K562 (cell line): ENCODE measurements around the gene NUP188. TPM values are rescaled to one million over a fixed set of nuclear protein-coding genes. Genes with fewer than 3 reads are reported as not detected.

ENCODE experiments used
- ATAC-seq: fragments of 200-7000 bp; cut with Tn5 transposase; 3 replicates; pipeline ENCODE4 v1.9.1; 2020; ENCODE audit warnings: moderate library complexity
- BruUV-seq: library from RNA; stranded (reverse); fragments of 400-500 nt; replicated peaks from 2 replicates; lab custom pipeline; 2021; lab: Mats Ljungman, UMichigan
- CTCF ChIA-PET: fragments of 300-600 bp; formaldehyde crosslinking; extraction: SDS; loops from one replicate; lab custom pipeline; 2021; ENCODE audit warnings: low intra/inter-chr PET ratio; lab: Yijun Ruan, JAX
- POLR2A ChIA-PET: fragments of 300-600, 350-650 bp; sonication (Branson Sonifier 250); formaldehyde crosslinking; extraction: SDS; loops from one replicate; lab custom pipeline; 2021; ENCODE audit warnings: antibody characterized with exemption, inconsistent platforms; lab: Yijun Ruan, JAX
- DNase-seq, 4 experiments: peaks; one replicate each; pipeline versions ENCODE4 v3.0.0 to v3.0.0-alpha.2; 2011 to 2018; ENCODE audit warnings: low spot score in 3 of 4, mixed read lengths in 3 of 4; ENCODE audit errors: extremely low read depth in 1 of 4
- FAIRE-seq: peaks from 2 replicates; lab custom pipeline; 2011; peaks lifted over from hg19 to GRCh38; lab: Jason Lieb, UNC
- H2AFZ ChIP-seq: 2 replicates; pipeline ENCODE4 v1.6.0; 2011; ENCODE audit warnings: low read depth, low read length, control low read depth, inconsistent platforms
- H3K27ac ChIP-seq: fragments of 200-600 bp; 3 replicates; pipeline ENCODE4 v1.8.0; 2011; ENCODE audit warnings: low read depth, mild to moderate bottlenecking, control low read depth, inconsistent platforms, low read length, moderate library complexity, mixed read lengths; ENCODE audit errors: extremely low read depth
- H3K27me3 ChIP-seq, 2 experiments: fragments of 300-600 bp in 1 of 2; 2 replicates in 1 of 2; 3 replicates in 1 of 2; pipeline versions ENCODE4 v1.6.0 to v1.8.0; 2011; ENCODE audit warnings: inconsistent platforms in 2 of 2, low read length in 2 of 2, mild to moderate bottlenecking in 1 of 2, mixed read lengths in 1 of 2, moderate library complexity in 1 of 2; ENCODE audit not compliant: control insufficient read depth in 2 of 2, insufficient read depth in 2 of 2
- H3K36me3 ChIP-seq: fragments of 300-600 bp; 3 replicates; pipeline ENCODE4 v1.8.0; 2011; ENCODE audit warnings: mild to moderate bottlenecking, low read length, inconsistent platforms; ENCODE audit not compliant: control insufficient read depth, insufficient read depth
- H3K4me1 ChIP-seq, 2 experiments: fragments of 200-600 bp in 1 of 2; replicated peaks in 1 of 2; 2 replicates in 1 of 2; 3 replicates in 1 of 2; pipeline versions ENCODE4 v1.5.1 to v1.8.0; 2011; ENCODE audit warnings: inconsistent platforms in 2 of 2, low read length in 2 of 2, mild to moderate bottlenecking in 1 of 2, mixed read lengths in 1 of 2, moderate library complexity in 1 of 2; ENCODE audit not compliant: control insufficient read depth in 2 of 2, insufficient read depth in 2 of 2
- H3K4me2 ChIP-seq: 2 replicates; pipeline ENCODE4 v1.6.1; 2011; ENCODE audit warnings: low read length, control low read depth, inconsistent platforms, mixed read lengths; ENCODE audit not compliant: insufficient read depth
- H3K4me3 ChIP-seq: fragments of 200-600 bp; sonication (generic), shearing (Covaris generic); 2 replicates; pipeline ENCODE4 v1.5.1; 2016; ENCODE audit warnings: control low read depth, inconsistent platforms
- H3K79me2 ChIP-seq: fragments of 200-600 bp; 3 replicates; pipeline ENCODE4 v1.8.0; 2011; ENCODE audit warnings: low read length, inconsistent platforms; ENCODE audit not compliant: control insufficient read depth, insufficient read depth
- H3K9ac ChIP-seq, 2 experiments: 2 replicates each; pipeline versions ENCODE4 v1.6.0 to v1.6.1; 2011; ENCODE audit warnings: low read depth in 2 of 2, low read length in 2 of 2, control low read depth in 1 of 2, inconsistent platforms in 1 of 2, mild to moderate bottlenecking in 1 of 2, mixed read lengths in 1 of 2; ENCODE audit not compliant: insufficient read depth in 1 of 2
- H3K9me1 ChIP-seq: one replicate; pipeline ENCODE4 v1.6.0; 2011; ENCODE audit warnings: inconsistent platforms, mild to moderate bottlenecking, low read length, moderate library complexity; ENCODE audit not compliant: control insufficient read depth, insufficient read depth
- H3K9me3 ChIP-seq: replicated peaks from 2 replicates; pipeline ENCODE4 v1.5.1; 2011; ENCODE audit warnings: low read depth, low read length, inconsistent platforms; ENCODE audit not compliant: control insufficient read depth, insufficient read depth
- H4K20me1 ChIP-seq: replicated peaks from 2 replicates; pipeline ENCODE4 v1.6.1; 2011; ENCODE audit warnings: low read length, inconsistent platforms, mixed read lengths; ENCODE audit not compliant: control insufficient read depth, insufficient read depth
- CEBPB ChIP-seq: fragments of 450-650 bp; IDR thresholded peaks from 2 replicates; pipeline ENCODE4 v1.6.1; 2016; ENCODE audit warnings: missing genetic modification characterization, missing compliant biosample characterization
- ELF1 ChIP-seq: fragments of 200-800 bp; sonication (Bioruptor generic); IDR thresholded peaks from 2 replicates; pipeline ENCODE4 v1.6.1; 2016; ENCODE audit warnings: missing genetic modification characterization, missing compliant biosample characterization
- HES1 ChIP-seq: fragments of 450-650 bp; IDR thresholded peaks from 2 replicates; pipeline ENCODE4 v1.6.1; 2016; ENCODE audit warnings: low read depth, mild to moderate bottlenecking, moderate library complexity
- HNRNPL ChIP-seq: fragments of 200-400 bp; formaldehyde crosslinking; IDR thresholded peaks from 2 replicates; pipeline ENCODE4 v1.6.1; 2017; ENCODE audit warnings: low read depth, mild to moderate bottlenecking, low read length
- HOXB6 ChIP-seq: fragments of 250-450 bp; sonication (Bioruptor Pico); IDR thresholded peaks from 2 replicates; pipeline ENCODE4 v1.5.1; 2022; ENCODE audit warnings: mild to moderate bottlenecking, borderline replicate concordance
- MYBL2 ChIP-seq, 2 experiments: fragments of 450-650 bp in 1 of 2; sonication (generic) in 1 of 2; formaldehyde crosslinking in 1 of 2; IDR thresholded peaks; 2 replicates each; pipeline versions ENCODE4 v1.6.1 to v1.8.1; 2017 to 2022; ENCODE audit warnings: borderline replicate concordance in 1 of 2, inconsistent platforms in 1 of 2, low read depth in 1 of 2, mild to moderate bottlenecking in 1 of 2, missing genetic modification reagents in 1 of 2, moderate library complexity in 1 of 2
- PML ChIP-seq: IDR thresholded peaks from 2 replicates; pipeline ENCODE4 v1.6.1; 2012; ENCODE audit warnings: low read length, inconsistent platforms
- PYGO2 ChIP-seq: fragments of 450-650 bp; IDR thresholded peaks from 2 replicates; pipeline ENCODE4 v1.6.1; 2016; ENCODE audit warnings: mild to moderate bottlenecking, missing genetic modification characterization, moderate library complexity, missing compliant biosample characterization
- SP1 ChIP-seq: sonication (generic); formaldehyde crosslinking; IDR thresholded peaks from 2 replicates; pipeline ENCODE4 v1.8.1; 2022; ENCODE audit warnings: mild to moderate bottlenecking, missing genetic modification reagents
- ZBTB12 ChIP-seq: fragments of 250-450 bp; sonication (Bioruptor Pico); IDR thresholded peaks from 2 replicates; pipeline ENCODE4 v1.4.0; 2020
- ZNF274 ChIP-seq: IDR thresholded peaks from 2 replicates; pipeline ENCODE4 v1.6.1; 2011; ENCODE audit warnings: low read depth, mild to moderate bottlenecking, low read length, moderate library complexity, borderline replicate concordance
- ZNF280A ChIP-seq: fragments of 450-650 bp; IDR thresholded peaks from 2 replicates; pipeline ENCODE4 v1.6.1; 2018; ENCODE audit warnings: mild to moderate bottlenecking, low read depth; ENCODE audit not compliant: partially characterized antibody
- WGBS: fragments of 100-300 bp; shearing (Covaris generic); methylation state at CpG from one replicate; pipeline ENCODE4 v1.1.6; 2016; ENCODE audit warnings: low coverage, mixed read lengths; ENCODE audit not compliant: insufficient coverage; ENCODE audit errors: missing lambda C conversion rate; 5-methylcytosine and 5-hydroxymethylcytosine counted together
- in situ Hi-C: fragments of 300-500 bp; cut with MboI; formaldehyde crosslinking; loops from 4 replicates; pipeline ENCODE4 v1.15.0; 2018; ENCODE audit warnings: inconsistent platforms, mixed read lengths
- intact Hi-C: fragments of 100-400 bp; cut with micrococcal nuclease; formaldehyde crosslinking; loops from 2 replicates; pipeline ENCODE4 v1.14.2; 2022
- polyA plus RNA-seq, 8 experiments: library from polyadenylated mRNA; depleted of rRNA in 4 of 8; stranded (reverse) in 5 of 8; unstranded in 3 of 8; fragments of >200 nt; fragmentation: Nextera tagmentation in 2 of 8; fragmentation: Illumina TruSeq in 1 of 8; extraction: Ambion mirVana in 2 of 8; extraction: Trizol in 1 of 8; gene quantifications; 2 replicates each; pipeline versions ENCODE4 v1.2.1 to v1.2.3, GENCODE V29; 2011 to 2014; ENCODE audit warnings: inconsistent platforms in 1 of 8, missing spikeins in 1 of 8
- total RNA-seq, 7 experiments: library from RNA; depleted of rRNA in 6 of 7; stranded (reverse); fragments of >200 nt in 6 of 7; fragmentation: Illumina TruSeq in 2 of 7; extraction: Trizol in 2 of 7; gene quantifications; 2 replicates each; pipeline versions ENCODE4 v1.2.1 to v1.2.3, GENCODE V29; 2011 to 2021; ENCODE audit warnings: low replicate concordance in 1 of 7

NUP188 gene
- total and polyA plus RNA-seq, 9 of the 15 experiments (the other 6 are each of a cell fraction or from before 2014, with no cell fraction given): 11.7 to 135 (median 70.6) TPM

- ChIA-PET POLR2A (interaction anchor here (0.6 kb wide), 1 partner anchor 52 kb away, joined by 3 read pairs; no protein-coding TSS in a partner anchor), CTCF (no interaction called here)
- in situ Hi-C loops: no loop called here
- Histone ChIP-seq H3K27ac (no peak overlapping the region; the same call in 2 of the 3 replicates), H3K9me1 (no peaks in the 10 kb centered on the region), H3K4me3 (0 out of 2 replicates have a peak overlapping the region, but pooled peaks have one; percentile 78), H3K4me1 (peaks cover 25 to 48% of the 10 kb centered on the region in 2 experiments), H2AFZ (no peak overlapping the region), H3K9me3 (no peaks in the 10 kb centered on the region), H3K79me2 (peaks cover 50% of the 10 kb centered on the region), H3K9ac (peak overlapping the region in 1 of 2 experiments; percentile 94; a peak in 1 of 4 replicates), H4K20me1 (no peaks in the 10 kb centered on the region), H3K36me3 (peaks cover 35% of the 10 kb centered on the region), H3K27me3 (no peaks in the 10 kb centered on the region), H3K4me2 (peak overlapping the region; percentile 97)
- 98% methylated on average over 19 of the region's 19 CpGs for WGBS
- BruUV-seq: no TSS peak
- FAIRE-seq: no peak
- ATAC-seq: no peak
- TF ChIP-seq ZNF280A (no peak), HNRNPL (no peak), CEBPB (no peak), ZNF274 (no peak), PML (no peak), ZBTB12 (CRISPR knock-in tag) (no peak), SP1 (no peak), HOXB6 (CRISPR knock-in tag) (no peak), PYGO2 (no peak), HES1 (no peak), ELF1 (tag) (no peak), MYBL2 (IDR thresholded peaks at IDR 0.05; ENCODE audit: low read depth) (no peak), MYBL2 (CRISPR knock-in tag; IDR thresholded peaks at IDR 0.05; ENCODE audit: borderline replicate concordance) (no peak)
- intact Hi-C loops: no loop called here
- DNase-seq: no peak
Observed at GRCh38 chr9:128945798-128946501, 1.5 kb upstream of the NUP188 start.
